ENCODE data around the gene FOXP1. TPM values are rescaled to one million over a fixed set of nuclear protein-coding genes. Genes with fewer than 3 reads are reported as not detected.

Gene FOXP1
- total RNA-seq, 1 donor = 455 TPM

DNA sequence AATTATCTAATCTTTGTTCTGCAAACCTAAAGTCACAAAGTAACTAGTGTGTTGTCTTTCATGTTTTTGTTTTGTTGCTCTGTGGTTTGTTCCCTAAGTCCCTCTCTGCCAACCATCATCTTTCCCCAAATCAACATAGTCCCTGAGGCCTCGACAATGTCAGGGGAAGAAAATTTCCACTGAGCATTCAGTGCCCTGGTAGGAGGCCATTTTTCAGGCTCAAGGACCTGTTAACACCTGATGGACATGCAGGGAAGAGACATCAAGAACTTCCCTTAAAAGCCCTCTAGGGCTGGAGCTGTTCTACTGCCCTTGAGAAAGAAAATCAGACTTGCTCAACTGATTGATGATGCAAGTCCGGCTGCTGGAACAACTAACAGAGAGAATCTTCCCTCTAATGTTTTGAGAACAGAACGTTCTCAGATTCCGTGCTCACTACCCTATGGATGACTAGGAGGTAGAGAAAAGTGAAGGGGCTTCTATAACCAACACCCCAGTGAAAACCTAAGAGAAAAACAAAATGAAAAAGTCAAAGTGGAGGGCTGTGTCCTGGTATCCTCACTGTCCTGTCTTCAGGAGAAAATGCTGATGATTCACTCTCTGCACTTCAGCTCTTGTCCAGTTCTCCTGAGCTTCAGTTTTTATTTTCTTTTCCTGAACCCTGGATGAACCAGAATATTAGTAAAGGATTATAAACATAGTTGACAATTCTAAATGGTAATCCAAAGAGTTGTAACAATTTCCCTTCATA is 373.1 kb downstream of the FOXP1 start:
- Histone ChIP-seq H3K9me3 (ENCODE audit: low read depth, low read length) (no peaks in the 10 kb centered on the region), H3K27me3 (ENCODE audit: insufficient read depth, low read length) (no peaks in the 10 kb centered on the region), H3K4me1 (ENCODE audit: insufficient read depth, low read length) (peaks cover 26% of the 10 kb centered on the region), H3K4me3 (ENCODE audit: low read length) (no peak overlapping the region)

DNA sequence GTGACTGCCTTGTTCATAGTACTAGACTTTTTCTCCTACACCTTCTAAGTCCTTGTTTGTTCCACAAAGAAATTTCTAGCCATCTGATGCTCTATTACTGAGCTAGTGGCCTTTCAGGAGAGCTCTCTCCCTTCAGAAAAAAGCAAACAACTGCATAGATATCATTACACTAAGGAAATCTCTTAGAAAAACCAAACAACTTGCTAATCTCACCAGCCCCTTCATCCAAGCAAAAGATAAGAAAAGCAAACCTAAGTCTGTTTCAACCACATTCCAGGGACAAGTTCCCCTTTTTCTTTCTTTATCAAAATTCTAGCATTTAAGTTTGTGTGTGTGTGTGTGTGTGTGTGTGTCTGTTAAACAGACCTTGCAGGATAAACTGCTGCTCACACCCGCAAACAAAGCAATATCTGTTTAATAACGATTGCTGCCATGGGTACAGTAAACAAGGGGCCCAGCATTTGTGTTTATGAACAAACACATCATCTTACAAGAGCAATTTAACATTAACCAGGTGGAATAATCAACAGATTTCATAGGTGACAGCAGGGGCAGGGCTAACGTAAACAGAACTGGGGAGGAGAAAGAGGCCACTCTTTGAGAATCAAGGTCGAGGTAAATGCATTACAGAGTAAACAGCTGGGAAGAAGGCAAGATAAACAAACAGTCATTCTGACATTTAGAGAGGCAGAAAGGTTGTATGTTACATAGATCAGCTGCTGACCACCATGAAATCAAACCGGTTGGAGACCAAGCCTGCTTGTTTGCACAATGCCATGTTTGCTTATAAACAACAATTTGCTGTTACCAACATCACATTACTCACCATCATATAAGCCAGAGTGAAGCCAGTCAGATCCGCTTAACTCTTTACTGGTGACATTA is 375.1 kb downstream of the FOXP1 start:
- H3K9me3 ChIP-seq (ENCODE audit: low read depth, low read length) = no peaks in the 10 kb centered on the region
- no peak overlapping the region for H3K4me3 ChIP-seq (ENCODE audit: low read length)
- no peaks in the 10 kb centered on the region for H3K27me3 ChIP-seq (ENCODE audit: insufficient read depth, low read length)
- H3K4me1 ChIP-seq (ENCODE audit: insufficient read depth, low read length) = peaks cover 26% of the 10 kb centered on the region

GRCh38 chr3:71207632-71208031 is 375.9 kb downstream of the FOXP1 start:
- H3K4me3 ChIP-seq (ENCODE audit: low read length) = no peak overlapping the region
- peaks cover 26% of the 10 kb centered on the region for H3K4me1 ChIP-seq (ENCODE audit: insufficient read depth, low read length)
- no peaks in the 10 kb centered on the region for H3K9me3 ChIP-seq (ENCODE audit: low read depth, low read length)
- no peaks in the 10 kb centered on the region for H3K27me3 ChIP-seq (ENCODE audit: insufficient read depth, low read length)

DNA sequence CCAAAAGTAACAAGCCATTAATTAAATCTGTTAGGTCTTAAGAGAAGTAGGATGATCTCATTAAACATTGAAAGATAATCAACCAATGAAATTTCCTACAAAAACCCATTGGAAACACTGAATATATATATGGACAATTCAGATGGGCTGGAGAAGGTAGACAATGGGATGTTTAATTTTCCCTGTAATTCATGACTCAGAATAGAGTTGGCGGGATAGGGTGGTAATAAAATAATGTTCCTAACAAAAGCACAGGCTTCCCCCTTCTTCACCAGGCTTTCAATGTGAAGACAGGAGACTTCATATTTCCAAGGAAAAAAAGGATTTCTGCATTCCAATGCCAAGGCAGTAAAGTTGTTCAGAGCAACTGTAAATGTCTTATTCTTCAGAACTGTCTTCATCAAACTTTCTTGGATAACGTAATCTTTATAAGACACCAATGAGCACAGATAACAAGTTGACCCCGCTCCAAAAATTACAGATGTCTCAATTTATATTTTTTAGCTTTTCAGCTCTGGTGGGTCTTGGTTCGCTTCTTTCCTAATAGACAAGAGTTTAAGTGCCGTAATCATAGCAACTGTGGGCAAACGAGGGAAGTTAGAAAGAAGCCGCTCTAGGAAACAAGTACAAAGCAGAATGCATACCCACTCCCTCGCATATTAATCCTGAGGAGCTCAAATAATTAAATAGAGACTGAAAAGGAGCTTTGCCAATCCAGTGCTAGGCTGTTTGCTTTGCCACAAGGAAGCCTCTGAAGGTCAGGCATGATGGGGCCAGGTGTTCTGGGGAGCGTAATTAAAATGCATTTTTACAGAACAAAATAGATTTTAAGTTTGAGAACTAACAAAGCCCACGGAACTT is 377.0 kb downstream of the FOXP1 start:
- Histone ChIP-seq H3K4me3 (ENCODE audit: low read length) (no peak overlapping the region), H3K27me3 (ENCODE audit: insufficient read depth, low read length) (no peaks in the 10 kb centered on the region), H3K4me1 (ENCODE audit: insufficient read depth, low read length) (peaks cover 26% of the 10 kb centered on the region), H3K9me3 (ENCODE audit: low read depth, low read length) (no peaks in the 10 kb centered on the region)

DNA sequence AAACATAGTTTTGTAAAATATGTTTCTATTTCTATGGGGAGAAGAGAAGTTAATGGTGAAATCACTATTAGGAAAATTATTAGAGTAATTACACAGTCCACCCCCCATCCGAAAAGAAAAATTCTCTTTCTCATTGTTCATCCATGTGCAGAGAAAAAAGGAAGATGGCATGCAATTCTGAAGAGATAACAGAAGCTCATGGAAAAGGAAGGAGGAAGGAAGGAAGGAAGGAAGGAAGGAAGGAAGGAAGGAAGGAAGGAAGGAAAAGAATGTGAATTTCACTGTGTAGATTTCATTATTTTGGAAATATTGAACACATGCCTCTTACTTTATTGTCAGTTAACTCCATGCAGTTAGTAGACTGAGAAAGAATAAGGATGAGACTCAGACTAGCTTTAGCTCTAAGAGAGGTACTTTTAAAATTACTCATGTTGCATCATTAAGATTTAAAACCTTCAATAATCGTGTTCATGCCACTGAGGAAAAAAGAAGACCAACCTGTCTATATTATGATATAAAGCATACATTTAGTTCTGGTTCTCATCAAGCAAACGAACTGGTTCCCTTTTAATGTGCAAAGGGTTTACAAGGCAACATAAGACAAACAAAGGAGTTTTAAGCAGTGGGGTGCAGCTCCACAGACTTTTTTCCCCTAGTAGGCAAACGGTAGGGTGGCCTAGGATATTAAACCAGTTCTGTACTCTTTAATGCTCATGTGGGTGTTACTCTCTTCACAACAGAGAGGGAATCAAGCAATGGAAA is 379.6 kb downstream of the FOXP1 start:
- no peaks in the 10 kb centered on the region for H3K27me3 ChIP-seq (ENCODE audit: insufficient read depth, low read length)
- H3K4me1 ChIP-seq (ENCODE audit: insufficient read depth, low read length) = peaks cover 10% of the 10 kb centered on the region
- no peak overlapping the region for H3K4me3 ChIP-seq (ENCODE audit: low read length)
- no peaks in the 10 kb centered on the region for H3K9me3 ChIP-seq (ENCODE audit: low read depth, low read length)

- peaks cover 1% of the 10 kb centered on the region for H3K4me1 ChIP-seq (ENCODE audit: insufficient read depth, low read length)
Measured at GRCh38 chr3:71202848-71203533, 380.5 kb downstream of the FOXP1 start.

GRCh38 chr3:71201939-71202338 is 381.6 kb downstream of the FOXP1 start:
- no peaks in the 10 kb centered on the region for H3K4me1 ChIP-seq (ENCODE audit: insufficient read depth, low read length)
- no peak overlapping the region for H3K4me3 ChIP-seq (ENCODE audit: low read length)
- no peaks in the 10 kb centered on the region for H3K9me3 ChIP-seq (ENCODE audit: low read depth, low read length)
- no peaks in the 10 kb centered on the region for H3K27me3 ChIP-seq (ENCODE audit: insufficient read depth, low read length)

More at GRCh38 chr3:71202848-71203533, 380.5 kb downstream of the FOXP1 start:
- no peaks in the 10 kb centered on the region for H3K27me3 ChIP-seq (ENCODE audit: insufficient read depth, low read length)
- no peak overlapping the region for H3K4me3 ChIP-seq (ENCODE audit: low read length)
- H3K9me3 ChIP-seq (ENCODE audit: low read depth, low read length) = no peaks in the 10 kb centered on the region

DNA sequence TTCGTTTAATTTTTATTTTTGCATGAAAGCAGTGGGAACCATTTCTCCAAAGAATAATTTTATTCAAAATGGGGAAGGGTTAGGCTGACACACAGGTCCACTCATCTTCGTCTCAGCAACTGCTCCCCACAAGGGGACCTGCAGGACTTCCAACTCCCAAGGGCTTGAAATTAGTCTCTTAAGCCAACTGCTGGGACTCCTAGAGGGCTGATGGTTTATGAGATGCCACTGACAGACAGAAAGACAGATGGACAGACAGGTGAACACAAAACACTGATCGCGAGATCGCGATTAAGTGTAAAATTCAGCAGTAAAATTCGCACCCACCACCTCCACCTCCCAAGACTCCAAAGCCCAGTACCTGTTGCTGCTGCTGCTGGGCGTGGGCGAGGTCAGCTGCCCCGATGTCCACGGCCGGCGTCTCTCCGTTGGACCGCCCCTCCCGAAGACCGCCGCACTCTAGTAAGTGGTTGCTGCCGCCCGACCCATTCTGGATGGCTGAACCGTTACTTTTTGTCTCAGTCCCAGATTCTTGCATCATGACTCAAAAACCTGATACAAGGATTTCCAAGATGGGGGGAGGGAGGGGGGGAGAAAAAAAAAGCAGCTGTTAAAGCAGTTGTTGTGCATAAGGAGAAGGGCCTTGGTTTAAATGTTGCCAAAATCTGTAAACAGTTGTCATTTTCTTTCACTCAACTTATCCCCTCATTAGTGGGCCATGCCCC is 385.5 kb downstream of the FOXP1 start:
- no peaks in the 10 kb centered on the region for H3K4me1 ChIP-seq (ENCODE audit: insufficient read depth, low read length)
- no peak overlapping the region for H3K4me3 ChIP-seq (ENCODE audit: low read length)
- no peaks in the 10 kb centered on the region for H3K27me3 ChIP-seq (ENCODE audit: insufficient read depth, low read length)

DNA sequence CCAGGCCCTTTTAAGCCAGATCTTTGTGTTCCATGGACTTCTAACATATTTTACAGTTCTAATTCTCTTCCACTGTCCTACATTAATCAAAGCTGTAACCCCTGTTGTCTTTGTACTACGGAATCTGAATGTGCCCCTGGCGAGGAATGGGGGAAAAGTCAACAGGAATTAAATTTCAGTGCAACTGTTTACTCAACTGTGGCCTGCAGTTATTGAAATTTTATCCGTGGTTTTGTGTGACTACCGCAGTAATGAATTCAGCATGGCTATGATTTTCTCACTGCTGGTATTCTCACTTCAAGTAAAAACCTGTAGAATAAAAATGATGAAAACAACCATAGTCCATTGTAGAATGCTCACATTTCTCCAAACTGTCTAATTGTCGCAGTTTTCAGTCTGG is 388.0 kb downstream of the FOXP1 start:
- Histone ChIP-seq H3K4me1 (ENCODE audit: insufficient read depth, low read length) (no peaks in the 10 kb centered on the region), H3K4me3 (ENCODE audit: low read length) (no peak overlapping the region), H3K27me3 (ENCODE audit: insufficient read depth, low read length) (no peaks in the 10 kb centered on the region), H3K9me3 (ENCODE audit: low read depth, low read length) (no peaks in the 10 kb centered on the region)

More for the DNA sequence above, 385.5 kb downstream of the FOXP1 start:
- H3K9me3 ChIP-seq (ENCODE audit: low read depth, low read length) = no peaks in the 10 kb centered on the region

DNA sequence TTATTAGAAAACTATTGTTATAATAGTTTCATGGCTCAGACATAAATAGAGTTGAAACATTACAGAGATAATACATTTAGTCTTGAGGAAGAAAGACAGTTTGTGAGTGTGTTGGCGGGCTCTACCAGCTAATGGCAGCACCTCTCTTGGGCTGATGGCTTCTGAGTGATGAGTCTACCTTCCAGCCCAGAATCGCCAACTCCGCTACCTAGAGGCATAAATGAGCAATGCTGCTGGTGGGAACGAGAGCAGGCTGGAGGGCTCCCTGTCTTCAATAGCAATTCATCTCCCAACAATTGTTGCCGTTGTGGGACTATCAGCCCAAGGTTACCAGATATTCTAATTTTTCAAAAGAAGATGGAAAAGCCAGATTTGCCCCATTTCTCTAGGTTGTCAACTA is 388.7 kb downstream of the FOXP1 start:
- Histone ChIP-seq H3K4me1 (ENCODE audit: insufficient read depth, low read length) (no peaks in the 10 kb centered on the region), H3K4me3 (ENCODE audit: low read length) (no peak overlapping the region), H3K9me3 (ENCODE audit: low read depth, low read length) (no peaks in the 10 kb centered on the region), H3K27me3 (ENCODE audit: insufficient read depth, low read length) (no peaks in the 10 kb centered on the region)

- H3K27me3 ChIP-seq (ENCODE audit: insufficient read depth, low read length) = no peaks in the 10 kb centered on the region
- H3K9me3 ChIP-seq (ENCODE audit: low read depth, low read length) = no peaks in the 10 kb centered on the region
- H3K4me1 ChIP-seq (ENCODE audit: insufficient read depth, low read length) = no peaks in the 10 kb centered on the region
- H3K4me3 ChIP-seq (ENCODE audit: low read length) = no peak overlapping the region
Measured at GRCh38 chr3:71191031-71191482, 392.5 kb downstream of the FOXP1 start.

DNA sequence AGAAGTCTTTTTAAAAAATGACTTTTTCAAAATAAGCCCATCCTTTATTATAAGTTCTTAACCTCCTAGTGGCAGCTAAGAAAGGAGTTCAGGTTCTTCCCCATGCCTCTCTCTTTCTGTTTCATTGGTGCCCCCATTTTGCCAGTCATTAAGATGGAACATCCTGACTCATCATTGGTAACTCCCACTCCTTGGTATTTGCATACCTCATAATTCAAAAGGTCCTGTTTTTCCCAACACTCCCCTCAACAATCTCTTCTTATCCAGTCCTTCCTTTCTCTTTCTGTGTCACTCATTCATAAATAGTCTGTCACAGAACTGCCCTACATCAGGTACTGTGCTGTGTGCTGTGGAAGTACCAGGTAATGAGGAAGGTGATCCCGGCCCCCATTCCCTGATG is 394.0 kb downstream of the FOXP1 start:
- Histone ChIP-seq H3K9me3 (ENCODE audit: low read depth, low read length) (no peaks in the 10 kb centered on the region), H3K4me3 (ENCODE audit: low read length) (no peak overlapping the region), H3K4me1 (ENCODE audit: insufficient read depth, low read length) (no peaks in the 10 kb centered on the region), H3K27me3 (ENCODE audit: insufficient read depth, low read length) (no peaks in the 10 kb centered on the region)

DNA sequence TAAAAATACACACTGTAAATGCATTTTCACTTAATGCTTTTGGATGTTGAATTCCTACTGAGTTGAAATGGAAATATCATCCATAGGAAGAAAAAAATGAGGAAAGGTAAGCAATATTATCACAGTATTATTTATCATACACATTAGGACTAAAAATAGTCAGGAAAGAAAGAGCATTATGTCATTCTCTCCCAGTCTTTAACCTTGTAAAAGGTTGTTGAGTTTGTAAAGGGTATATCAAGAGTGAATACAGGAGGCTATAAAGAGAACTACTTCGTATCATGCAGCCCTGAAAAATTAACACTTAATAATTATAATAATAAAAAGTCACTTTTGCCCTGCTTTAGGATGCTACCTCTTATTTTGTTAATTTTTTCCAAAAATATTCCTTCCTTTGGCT is 395.8 kb downstream of the FOXP1 start:
- Histone ChIP-seq H3K4me1 (ENCODE audit: insufficient read depth, low read length) (no peaks in the 10 kb centered on the region), H3K9me3 (ENCODE audit: low read depth, low read length) (no peaks in the 10 kb centered on the region), H3K27me3 (ENCODE audit: insufficient read depth, low read length) (no peaks in the 10 kb centered on the region), H3K4me3 (ENCODE audit: low read length) (no peak overlapping the region)

Data from mononuclear cell (primary cell).